HepG2 (cell line): ENCODE results near the gene SLC4A9. TPM values are rescaled to one million over a fixed set of nuclear protein-coding genes. Genes with fewer than 3 reads are reported as not detected.

Source experiments
- FLYWCH1 ChIP-seq: sonication (generic); formaldehyde crosslinking; IDR thresholded peaks from 2 replicates; pipeline ENCODE4 v1.8.1; 2023; ENCODE audit warnings: mild to moderate bottlenecking, missing genetic modification reagents
- KLF13 ChIP-seq: sonication (generic); formaldehyde crosslinking; IDR thresholded peaks from 2 replicates; pipeline ENCODE4 v1.4.0; 2020; ENCODE audit warnings: mild to moderate bottlenecking, missing genetic modification reagents
- KLF9 ChIP-seq: IDR thresholded peaks from 2 replicates; pipeline ENCODE4 v1.6.1; 2016; ENCODE audit warnings: low read depth
- MEIS2 ChIP-seq: sonication (generic); formaldehyde crosslinking; IDR thresholded peaks from 2 replicates; pipeline ENCODE4 v1.9.0; 2021; ENCODE audit warnings: mild to moderate bottlenecking, missing genetic modification reagents
- MIER3 ChIP-seq: IDR thresholded peaks from 2 replicates; pipeline ENCODE4 v1.6.1; 2016; ENCODE audit warnings: missing compliant biosample characterization, borderline replicate concordance
- MXD4 ChIP-seq: IDR thresholded peaks from 2 replicates; pipeline ENCODE4 v1.6.1; 2016; ENCODE audit warnings: mild to moderate bottlenecking, missing biosample characterization, missing genetic modification reagents
- RXRA ChIP-seq: sonication (generic); formaldehyde crosslinking; IDR thresholded peaks from 2 replicates; pipeline ENCODE4 v1.5.1; 2020; ENCODE audit warnings: missing genetic modification reagents
- SIN3A ChIP-seq: IDR thresholded peaks from 2 replicates; pipeline ENCODE4 v1.6.1; 2011; ENCODE audit warnings: low read depth, mild to moderate bottlenecking, control low read depth, low read length, borderline replicate concordance
- SMAD9 ChIP-seq: sonication (generic); formaldehyde crosslinking; IDR thresholded peaks from 2 replicates; pipeline ENCODE4 v1.5.1; 2020; ENCODE audit warnings: mild to moderate bottlenecking, missing genetic modification reagents
- TP53 ChIP-seq: sonication (generic); formaldehyde crosslinking; conservative IDR thresholded peaks from 2 replicates; pipeline ENCODE4 v1.4.0; 2020; ENCODE audit warnings: missing genetic modification reagents
- ZFP37 ChIP-seq: sonication (generic); formaldehyde crosslinking; IDR thresholded peaks from 2 replicates; pipeline ENCODE4 v1.4.0; 2020; ENCODE audit warnings: missing genetic modification reagents, borderline replicate concordance
- ZHX2 ChIP-seq, 2 experiments: sonication (generic) in 1 of 2; formaldehyde crosslinking in 1 of 2; IDR thresholded peaks; 2 replicates each; pipeline versions ENCODE4 v1.6.1 to v1.9.0; 2014 to 2022; ENCODE audit warnings: antibody characterized with exemption in 1 of 2, borderline replicate concordance in 1 of 2, inconsistent platforms in 1 of 2, low read depth in 1 of 2, missing genetic modification reagents in 1 of 2
- ZNF33B ChIP-seq: sonication (generic); formaldehyde crosslinking; IDR thresholded peaks from 2 replicates; pipeline ENCODE4 v1.5.1; 2020; ENCODE audit warnings: mild to moderate bottlenecking, missing genetic modification reagents
- ZNF362 ChIP-seq: sonication (generic); formaldehyde crosslinking; IDR thresholded peaks from 2 replicates; pipeline ENCODE4 v1.4.0; 2020; ENCODE audit warnings: missing genetic modification reagents, mild to moderate bottlenecking, borderline replicate concordance
- ZNF503 ChIP-seq: sonication (generic); formaldehyde crosslinking; IDR thresholded peaks from 2 replicates; pipeline ENCODE4 v1.4.0; 2020; ENCODE audit warnings: missing genetic modification reagents
- ZNF530 ChIP-seq: sonication (generic); formaldehyde crosslinking; IDR thresholded peaks from 2 replicates; pipeline ENCODE4 v1.5.0; 2020; ENCODE audit warnings: low read depth, mild to moderate bottlenecking, missing genetic modification reagents
- ZSCAN9 ChIP-seq: IDR thresholded peaks from 2 replicates; pipeline ENCODE4 v1.6.1; 2016; ENCODE audit warnings: borderline replicate concordance
- polyA plus RNA-seq, 8 experiments: library from polyadenylated mRNA; depleted of rRNA in 3 of 8; stranded (reverse) in 7 of 8; unstranded in 1 of 8; fragments of >200 nt; fragmentation: Illumina TruSeq in 4 of 8; extraction: Trizol in 4 of 8; gene quantifications; 2 replicates each; pipeline versions ENCODE4 v1.2.1 to v1.2.3, GENCODE V29; 2011 to 2016; ENCODE audit warnings: low read depth in 4 of 8, missing spikeins in 1 of 8, mixed read lengths in 1 of 8; ENCODE audit not compliant: insufficient read depth in 1 of 8
- total RNA-seq, 5 experiments: library from RNA; depleted of rRNA; stranded (reverse); fragments of >200 nt; fragmentation: Illumina TruSeq; extraction: Trizol; gene quantifications; 2 replicates each; pipeline ENCODE4 v1.2.3, GENCODE V29; 2016; ENCODE audit warnings: low read depth in 1 of 5
- TF ChIP-seq, protein P1 (sequence below): sonication (generic); formaldehyde crosslinking; IDR thresholded peaks from 2 replicates; pipeline ENCODE4 v1.8.0; 2022; ENCODE audit warnings: missing genetic modification reagents, low read depth, mild to moderate bottlenecking, borderline replicate concordance
- TF ChIP-seq, protein P2 (sequence below): sonication (generic); formaldehyde crosslinking; IDR thresholded peaks from 2 replicates; pipeline ENCODE4 v1.5.0; 2020; ENCODE audit warnings: missing genetic modification reagents, mild to moderate bottlenecking, borderline replicate concordance

SLC4A9 gene
- total and polyA plus RNA-seq, 2 of the 13 experiments (the other 11 are each of a cell fraction or from before 2014, with no cell fraction given), result not detected

GRCh38 chr5:140400730-140401361, 40.9 kb downstream of the SLC4A9 start (continued):
- TF ChIP-seq, protein P1, sequence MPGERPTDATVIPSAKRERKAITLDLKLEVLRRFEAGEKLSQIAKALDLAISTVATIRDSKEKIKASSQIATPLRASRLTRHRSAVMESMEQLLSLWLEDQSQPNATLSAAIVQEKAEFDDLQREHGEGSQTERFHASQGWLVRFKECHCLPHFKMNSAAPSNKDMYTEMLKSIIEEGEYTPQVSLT (CRISPR knock-in tag), result no peak
- TF ChIP-seq ZFP37, result peak; percentile 95
- TF ChIP-seq, protein P2, sequence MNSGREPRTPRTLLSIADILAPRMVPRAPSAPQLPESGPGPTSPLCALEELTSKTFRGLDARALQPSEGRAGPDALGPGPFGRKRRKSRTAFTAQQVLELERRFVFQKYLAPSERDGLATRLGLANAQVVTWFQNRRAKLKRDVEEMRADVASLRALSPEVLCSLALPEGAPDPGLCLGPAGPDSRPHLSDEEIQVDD (CRISPR knock-in tag), result peak; percentile 93; the same call in 1 of the 2 replicates
- TF ChIP-seq SIN3A, result peak; percentile 97
- peak; percentile 74 for TF ChIP-seq RXRA (CRISPR knock-in tag)
- peak; percentile 91 for TF ChIP-seq MXD4 (CRISPR knock-in tag)
- TF ChIP-seq ZNF530, result 0 out of 2 replicates have a peak, but pooled peaks have one; percentile 9
- TF ChIP-seq ZNF33B (CRISPR knock-in tag), result peak; percentile 48; the same call in 1 of the 2 replicates
- TF ChIP-seq SMAD9 (CRISPR knock-in tag), result no peak
- peak; percentile 86 for TF ChIP-seq ZSCAN9 (CRISPR knock-in tag)
- TF ChIP-seq TP53 (CRISPR knock-in tag), result peak; percentile 90; the same call in 1 of the 2 replicates
- 0 out of 2 replicates have a peak, but pooled peaks have one; percentile 17 for TF ChIP-seq ZNF362
- TF ChIP-seq ZNF503 (CRISPR knock-in tag), result no peak
- peak; percentile 77; the same call in 1 of the 2 replicates for TF ChIP-seq MIER3
- TF ChIP-seq FLYWCH1, result no peak
- peak; percentile 49; the same call in 1 of the 2 replicates for TF ChIP-seq MEIS2 (CRISPR knock-in tag)
- no peak for TF ChIP-seq ZHX2 (IDR thresholded peaks at IDR 0.05; ENCODE audit: low read depth)
- TF ChIP-seq ZHX2 (CRISPR knock-in tag; IDR thresholded peaks at IDR 0.05; ENCODE audit: borderline replicate concordance), result 0 out of 2 replicates have a peak, but pooled peaks have one; percentile 17
- TF ChIP-seq KLF13 (CRISPR knock-in tag), result peak; percentile 81; the same call in 1 of the 2 replicates
- 0 out of 2 replicates have a peak, but pooled peaks have one; percentile 56 for TF ChIP-seq KLF9 (CRISPR knock-in tag)
